ENCODE data around the gene SH3PXD2A. TPM values are rescaled to one million over a fixed set of nuclear protein-coding genes. Genes with fewer than 3 reads are reported as not detected.

Gene SH3PXD2A
- total RNA-seq, 3 donors from 2014 or later = 14.3 to 30.5 (median 14.7) TPM

GRCh38 chr10:103789771-103790201 is 65.6 kb downstream of the SH3PXD2A start:
- Histone ChIP-seq H3K36me3 (no peaks in the 10 kb centered on the region), H3K4me3 (no peak overlapping the region), H3K4me1 (no peaks in the 10 kb centered on the region), H3K27ac (peak overlapping the region; percentile 4 to 74), H3K9me3 (no peaks in the 10 kb centered on the region), H3K27me3 (no peaks in the 10 kb centered on the region)
- DNase-seq (ENCODE audit: low spot score in 2 of 2) = peak; percentile 75 to 85
- intact Hi-C loops (cut with DNase I; ENCODE audit: low total_unique reads) = no loop called here
- TF ChIP-seq POLR2AphosphoS5 (IDR thresholded peaks at IDR 0.05) = peak in 1 of 3 donors; percentile 37
- TF ChIP-seq CTCF (IDR thresholded peaks at IDR 0.05) = no peak

GRCh38 chr10:103789161-103789560 is 66.2 kb downstream of the SH3PXD2A start:
- TF ChIP-seq POLR2AphosphoS5 (IDR thresholded peaks at IDR 0.05) = no peak
- DNase-seq (ENCODE audit: low spot score in 2 of 2) = no peak
- peak overlapping the region; percentile 4 to 74 for H3K27ac ChIP-seq
- intact Hi-C loops (cut with DNase I; ENCODE audit: low total_unique reads) = no loop called here
- H3K36me3 ChIP-seq = no peaks in the 10 kb centered on the region
- no peak overlapping the region for H3K4me3 ChIP-seq
- H3K27me3 ChIP-seq = no peaks in the 10 kb centered on the region
- H3K9me3 ChIP-seq = no peaks in the 10 kb centered on the region
- no peaks in the 10 kb centered on the region for H3K4me1 ChIP-seq

GRCh38 chr10:103787331-103787730 is 68.0 kb downstream of the SH3PXD2A start:
- TF ChIP-seq POLR2AphosphoS5 (IDR thresholded peaks at IDR 0.05) = no peak
- no peak for TF ChIP-seq POLR2A (IDR thresholded peaks at IDR 0.05)
- no peak for TF ChIP-seq CTCF (IDR thresholded peaks at IDR 0.05)
- no peak for DNase-seq (ENCODE audit: low spot score in 2 of 2)

GRCh38 chr10:103786020-103786419 is 69.4 kb downstream of the SH3PXD2A start:
- Histone ChIP-seq H3K4me3 (no peak overlapping the region), H3K27ac (no peak overlapping the region), H3K9me3 (no peaks in the 10 kb centered on the region), H3K4me1 (no peaks in the 10 kb centered on the region), H3K27me3 (no peaks in the 10 kb centered on the region), H3K36me3 (no peaks in the 10 kb centered on the region)
- intact Hi-C loops (cut with DNase I; ENCODE audit: low total_unique reads) = no loop called here
- DNase-seq (ENCODE audit: low spot score in 2 of 2) = no peak
- no peak for TF ChIP-seq CTCF (IDR thresholded peaks at IDR 0.05)
- TF ChIP-seq POLR2AphosphoS5 (IDR thresholded peaks at IDR 0.05) = no peak
- TF ChIP-seq POLR2A (IDR thresholded peaks at IDR 0.05) = no peak

More at GRCh38 chr10:103787331-103787730, 68.0 kb downstream of the SH3PXD2A start:
- Histone ChIP-seq H3K9me3 (no peaks in the 10 kb centered on the region), H3K27ac (no peak overlapping the region), H3K4me1 (no peaks in the 10 kb centered on the region), H3K4me3 (no peak overlapping the region), H3K27me3 (no peaks in the 10 kb centered on the region), H3K36me3 (no peaks in the 10 kb centered on the region)
- intact Hi-C loops (cut with DNase I; ENCODE audit: low total_unique reads) = no loop called here

GRCh38 chr10:103784723-103785418 is 70.5 kb downstream of the SH3PXD2A start:
- Histone ChIP-seq H3K36me3 (no peaks in the 10 kb centered on the region), H3K4me1 (no peaks in the 10 kb centered on the region), H3K27me3 (no peaks in the 10 kb centered on the region), H3K4me3 (no peak overlapping the region), H3K9me3 (no peaks in the 10 kb centered on the region), H3K27ac (no peak overlapping the region)
- intact Hi-C loops (cut with DNase I; ENCODE audit: low total_unique reads) = no loop called here
- TF ChIP-seq POLR2AphosphoS5 (IDR thresholded peaks at IDR 0.05) (no peak), POLR2A (IDR thresholded peaks at IDR 0.05) (no peak), CTCF (IDR thresholded peaks at IDR 0.05) (no peak)
- no peak for DNase-seq (ENCODE audit: low spot score in 2 of 2)
